PC-9 (cell line): ENCODE measurements around the gene SLC9A9. TPM values are rescaled to one million over a fixed set of nuclear protein-coding genes. Genes with fewer than 3 reads are reported as not detected.

Experiments
- BruUV-seq: library from RNA; stranded (reverse); fragments of 400-500 nt; replicated peaks from 2 replicates; lab custom pipeline; 2021; lab: Mats Ljungman, UMichigan
- CTCF ChIA-PET: fragments of 300-600 bp; sonication (Branson Sonifier 250); formaldehyde crosslinking; loops from one replicate; lab custom pipeline; 2022; ENCODE audit warnings: antibody characterized with exemption; lab: Charles Lee
- POLR2A ChIA-PET: fragments of 300-600 bp; sonication (Branson Sonifier 250); formaldehyde crosslinking; loops from one replicate; lab custom pipeline; 2022; ENCODE audit warnings: antibody characterized with exemption; ENCODE audit not compliant: unreplicated experiment; lab: Charles Lee
- DNase-seq, 2 experiments: peaks; one replicate each; pipeline versions ENCODE4 v3.0.0 to v3.0.0-alpha.2; 2015 to 2022; ENCODE audit warnings: mixed read lengths in 1 of 2
- H2AFZ ChIP-seq: fragments of 200-600 bp; sonication (generic); 2 replicates; pipeline ENCODE4 v1.8.1; 2017; ENCODE audit warnings: antibody characterized with exemption
- H3F3A ChIP-seq: fragments of 200-600 bp; sonication (generic); 2 replicates; pipeline ENCODE4 v1.8.1; 2017; ENCODE audit warnings: antibody characterized with exemption, mild to moderate bottlenecking, low read depth; ENCODE audit not compliant: insufficient read depth
- H3K27ac ChIP-seq: fragments of 200-600 bp; sonication (generic); 2 replicates; pipeline ENCODE4 v1.6.1; 2016; ENCODE audit warnings: mixed run types
- H3K27me3 ChIP-seq: fragments of 200-600 bp; sonication (generic); 2 replicates; pipeline ENCODE4 v1.6.1; 2016; ENCODE audit warnings: low read depth, mixed run types; ENCODE audit not compliant: insufficient read depth
- H3K36me3 ChIP-seq: fragments of 200-600 bp; sonication (generic); 2 replicates; pipeline ENCODE4 v1.6.1; 2016; ENCODE audit warnings: low read depth, mixed run types
- H3K4me1 ChIP-seq: fragments of 200-600 bp; sonication (generic); replicated peaks from 2 replicates; pipeline ENCODE4 v1.6.1; 2016; ENCODE audit warnings: mixed run types; ENCODE audit not compliant: insufficient read depth
- H3K4me2 ChIP-seq: fragments of 200-600 bp; sonication (generic); 2 replicates; pipeline ENCODE4 v1.6.1; 2017; ENCODE audit warnings: mixed run types
- H3K4me3 ChIP-seq: fragments of 200-600 bp; sonication (generic); 2 replicates; pipeline ENCODE4 v1.6.1; 2016; ENCODE audit warnings: mixed run types
- H3K79me2 ChIP-seq: fragments of 200-600 bp; sonication (generic); 2 replicates; pipeline ENCODE4 v1.6.1; 2017; ENCODE audit warnings: low read depth, mixed run types
- H3K9me2 ChIP-seq: fragments of 200-600 bp; sonication (generic); 2 replicates; pipeline ENCODE4 v1.8.1; 2017; ENCODE audit warnings: mild to moderate bottlenecking; ENCODE audit not compliant: insufficient read depth
- H3K9me3 ChIP-seq: fragments of 200-600 bp; sonication (generic); 2 replicates; pipeline ENCODE4 v1.8.1; 2016; ENCODE audit warnings: low read depth; ENCODE audit not compliant: insufficient read depth
- H4K20me1 ChIP-seq: fragments of 200-600 bp; sonication (generic); 2 replicates; pipeline ENCODE4 v1.8.1; 2017; ENCODE audit not compliant: insufficient read depth
- EZH2 ChIP-seq: fragments of 200-600 bp; sonication (generic); IDR thresholded peaks from 2 replicates; pipeline ENCODE4 v1.8.0; 2017; ENCODE audit warnings: antibody characterized with exemption, low read depth
- intact Hi-C: fragments of 100-400 bp; cut with micrococcal nuclease; formaldehyde crosslinking; loops from one replicate; pipeline ENCODE4 v1.10.0; 2022; ENCODE audit not compliant: unreplicated experiment
- total RNA-seq: library from RNA; stranded (reverse); gene quantifications from 2 replicates; pipeline ENCODE4 v1.2.3, GENCODE V29; 2021
- TF ChIP-seq, protein P1 (sequence below): fragments of 200-600 bp; sonication (generic); conservative IDR thresholded peaks from 2 replicates; pipeline ENCODE4 v1.6.1; 2017; ENCODE audit warnings: mixed run types, antibody characterized with exemption, mild to moderate bottlenecking, moderate library complexity

The SLC9A9 gene
- total RNA-seq, 1 experiment from 2014 or later, result 1.7 TPM

GRCh38 chr3:143571548-143571947 lies 276.7 kb downstream of the SLC9A9 start:
- intact Hi-C loops, result no loop called here
- Histone ChIP-seq H3K4me1 (no peaks in the 10 kb centered on the region), H3K9me3 (no peaks in the 10 kb centered on the region), H3K4me2 (no peak overlapping the region), H4K20me1 (no peaks in the 10 kb centered on the region), H3K27me3 (no peaks in the 10 kb centered on the region), H3F3A (no peaks in the 10 kb centered on the region), H3K4me3 (no peak overlapping the region), H3K9me2 (no peaks in the 10 kb centered on the region), H3K27ac (no peak overlapping the region), H2AFZ (no peak overlapping the region), H3K79me2 (no peaks in the 10 kb centered on the region), H3K36me3 (no peaks in the 10 kb centered on the region)
- DNase-seq, result no peak
- no peak for TF ChIP-seq EZH2
- TF ChIP-seq, protein P1, sequence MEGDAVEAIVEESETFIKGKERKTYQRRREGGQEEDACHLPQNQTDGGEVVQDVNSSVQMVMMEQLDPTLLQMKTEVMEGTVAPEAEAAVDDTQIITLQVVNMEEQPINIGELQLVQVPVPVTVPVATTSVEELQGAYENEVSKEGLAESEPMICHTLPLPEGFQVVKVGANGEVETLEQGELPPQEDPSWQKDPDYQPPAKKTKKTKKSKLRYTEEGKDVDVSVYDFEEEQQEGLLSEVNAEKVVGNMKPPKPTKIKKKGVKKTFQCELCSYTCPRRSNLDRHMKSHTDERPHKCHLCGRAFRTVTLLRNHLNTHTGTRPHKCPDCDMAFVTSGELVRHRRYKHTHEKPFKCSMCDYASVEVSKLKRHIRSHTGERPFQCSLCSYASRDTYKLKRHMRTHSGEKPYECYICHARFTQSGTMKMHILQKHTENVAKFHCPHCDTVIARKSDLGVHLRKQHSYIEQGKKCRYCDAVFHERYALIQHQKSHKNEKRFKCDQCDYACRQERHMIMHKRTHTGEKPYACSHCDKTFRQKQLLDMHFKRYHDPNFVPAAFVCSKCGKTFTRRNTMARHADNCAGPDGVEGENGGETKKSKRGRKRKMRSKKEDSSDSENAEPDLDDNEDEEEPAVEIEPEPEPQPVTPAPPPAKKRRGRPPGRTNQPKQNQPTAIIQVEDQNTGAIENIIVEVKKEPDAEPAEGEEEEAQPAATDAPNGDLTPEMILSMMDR, result no peak
- POLR2A ChIA-PET, result no interaction called here
- CTCF ChIA-PET, result no interaction called here
- BruUV-seq, result no TSS peak

DNA sequence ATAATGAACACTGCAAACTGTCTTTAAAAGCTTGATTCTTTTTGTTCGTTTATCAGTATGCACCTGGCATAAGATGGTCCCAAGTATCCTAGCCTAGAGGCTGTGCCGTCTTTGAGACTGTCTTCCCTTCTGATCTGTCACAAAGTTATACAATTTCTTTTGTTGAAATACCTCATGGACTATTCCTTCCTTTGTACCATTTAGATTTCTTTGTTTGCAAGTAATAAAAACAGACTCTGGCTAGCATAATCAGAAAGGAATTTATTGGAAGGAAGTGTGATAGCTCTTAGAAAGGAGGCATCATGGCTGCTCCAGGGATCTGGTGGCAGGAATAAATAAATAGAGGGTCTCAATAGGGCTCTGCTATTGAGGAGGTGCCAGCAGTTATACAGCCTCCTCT lies 280.4 kb downstream of the SLC9A9 start:
- no peaks in the 10 kb centered on the region for H3F3A ChIP-seq
- no peak overlapping the region for H3K4me2 ChIP-seq
- no peaks in the 10 kb centered on the region for H3K79me2 ChIP-seq
- H3K36me3 ChIP-seq, result no peaks in the 10 kb centered on the region
- DNase-seq, result no peak
- no peak overlapping the region for H3K27ac ChIP-seq
- H4K20me1 ChIP-seq, result no peaks in the 10 kb centered on the region
- intact Hi-C loops, result no loop called here
- TF ChIP-seq EZH2, result no peak
- TF ChIP-seq, protein P1, result no peak
- no peaks in the 10 kb centered on the region for H3K4me1 ChIP-seq
- H3K4me3 ChIP-seq, result no peak overlapping the region
- H3K27me3 ChIP-seq, result no peaks in the 10 kb centered on the region
- ChIA-PET CTCF (no interaction called here), POLR2A (no interaction called here)
- no TSS peak for BruUV-seq
- H2AFZ ChIP-seq, result no peak overlapping the region; the same call in 1 of the 2 replicates
- H3K9me3 ChIP-seq, result no peaks in the 10 kb centered on the region
- H3K9me2 ChIP-seq, result no peaks in the 10 kb centered on the region

DNA sequence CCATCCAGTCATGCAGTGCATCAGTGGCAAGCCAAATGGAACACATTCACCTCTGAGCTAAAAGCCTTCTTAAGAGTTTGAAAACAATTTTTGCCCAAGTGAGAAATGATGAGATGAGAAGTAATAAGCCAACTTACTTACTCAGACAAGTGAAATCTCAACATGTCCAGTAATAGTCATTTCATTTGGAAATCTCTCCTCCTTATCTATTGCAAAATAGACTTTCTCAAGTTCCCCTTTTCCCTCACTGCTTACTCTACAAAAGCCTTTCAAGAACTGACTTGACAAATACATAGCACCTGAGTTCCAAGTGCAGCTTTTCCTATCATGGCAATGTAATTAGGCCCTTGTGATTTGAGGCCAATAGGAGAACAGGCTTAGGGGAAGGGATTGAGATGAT lies 282.3 kb downstream of the SLC9A9 start:
- Histone ChIP-seq H3F3A (no peaks in the 10 kb centered on the region), H3K4me3 (no peak overlapping the region), H3K27ac (no peak overlapping the region), H3K27me3 (no peaks in the 10 kb centered on the region), H3K4me2 (no peak overlapping the region), H3K4me1 (no peaks in the 10 kb centered on the region), H3K9me3 (no peaks in the 10 kb centered on the region), H3K9me2 (no peaks in the 10 kb centered on the region), H3K36me3 (no peaks in the 10 kb centered on the region), H4K20me1 (no peaks in the 10 kb centered on the region), H2AFZ (no peak overlapping the region), H3K79me2 (no peaks in the 10 kb centered on the region)
- ChIA-PET CTCF (no interaction called here), POLR2A (interaction anchor here (0.6 kb wide), 1 partner anchor 688 kb away, joined by 8 read pairs; no protein-coding TSS in a partner anchor)
- no TSS peak for BruUV-seq
- no peak for DNase-seq
- TF ChIP-seq, protein P1, result no peak
- no peak for TF ChIP-seq EZH2
- intact Hi-C loops, result no loop called here
